ENCODE results near the gene DENND5A. TPM values are rescaled to one million over a fixed set of nuclear protein-coding genes. Genes with fewer than 3 reads are reported as not detected.

The DENND5A gene
- total and polyA plus RNA-seq, 10 donors: 20.8 to 157 (median 110) TPM

GRCh38 chr11:9269492-9270013 is 4.4 kb upstream of the DENND5A start:
- WGBS, 5 donors: 86 to 97% (median 89%) methylated on average over 2 of the region's 2 CpGs
- intact Hi-C loops (cut with DNase I; ENCODE audit: low total_unique reads): no loop called here
- peaks cover 5 to 28% (median 9%) of the 10 kb centered on the region in 6 donors for H3K4me1 ChIP-seq
- H3K9me3 ChIP-seq: no peaks in the 10 kb centered on the region
- no peak overlapping the region for H3K4me3 ChIP-seq
- H3K36me3 ChIP-seq: no peaks in the 10 kb centered on the region
- H3K27ac ChIP-seq: no peak overlapping the region
- H3K27me3 ChIP-seq (replicated peaks in 1 of 7): peaks cover 0 to 9% (median 0%) of the 10 kb centered on the region in 7 donors
- no peak for DNase-seq
- TF ChIP-seq POLR2A (IDR thresholded peaks at IDR 0.05) (no peak), CTCF (IDR thresholded peaks at IDR 0.05 in 8 of 11, conservative IDR thresholded peaks at IDR 0.05 in 3 of 11) (no peak)

- WGBS, 5 donors: 88 to 97% (median 93%) methylated on average over 4 of the region's 4 CpGs
- Histone ChIP-seq H3K27me3 (replicated peaks in 1 of 7) (peaks cover 0 to 9% (median 0%) of the 10 kb centered on the region in 7 donors), H3K27ac (no peak overlapping the region), H3K4me1 (peaks cover 5 to 24% (median 13%) of the 10 kb centered on the region in 6 donors), H3K36me3 (no peaks in the 10 kb centered on the region), H3K9me3 (no peaks in the 10 kb centered on the region), H3K4me3 (no peak overlapping the region)
- no peak for TF ChIP-seq CTCF (IDR thresholded peaks at IDR 0.05 in 8 of 11, conservative IDR thresholded peaks at IDR 0.05 in 3 of 11)
- TF ChIP-seq POLR2AphosphoS5 (IDR thresholded peaks at IDR 0.05): no peak
- no peak for TF ChIP-seq POLR2A (IDR thresholded peaks at IDR 0.05)
- intact Hi-C loops (cut with DNase I; ENCODE audit: low total_unique reads): no loop called here
- DNase-seq: no peak
These were observed 2.5 kb upstream of the DENND5A start for GRCh38 chr11:9267680-9268079.

GRCh38 chr11:9266926-9267325 is 1.8 kb upstream of the DENND5A start:
- 88 to 95% (median 92%) methylated on average over 8 of the region's 8 CpGs for WGBS, 5 donors
- Histone ChIP-seq H3K4me3 (no peak overlapping the region), H3K9me3 (no peaks in the 10 kb centered on the region), H3K27ac (no peak overlapping the region), H3K27me3 (replicated peaks in 1 of 7) (peaks cover 0 to 9% (median 0%) of the 10 kb centered on the region in 7 donors), H3K36me3 (no peaks in the 10 kb centered on the region), H3K4me1 (peaks cover 5 to 32% (median 17%) of the 10 kb centered on the region in 6 donors)
- TF ChIP-seq POLR2A (IDR thresholded peaks at IDR 0.05) (no peak), POLR2AphosphoS5 (IDR thresholded peaks at IDR 0.05) (no peak), CTCF (IDR thresholded peaks at IDR 0.05 in 8 of 11, conservative IDR thresholded peaks at IDR 0.05 in 3 of 11) (no peak)
- intact Hi-C loops (cut with DNase I; ENCODE audit: low total_unique reads): no loop called here
- DNase-seq: peak; percentile 61

- Histone ChIP-seq H3K27me3 (replicated peaks in 1 of 7) (peaks cover 0 to 9% (median 0%) of the 10 kb centered on the region in 7 donors), H3K4me1 (peaks cover 7 to 39% (median 21%) of the 10 kb centered on the region in 6 donors), H3K36me3 (no peaks in the 10 kb centered on the region), H3K4me3 (peak overlapping the region in 2 of 8 donors; percentile 68 to 92), H3K9me3 (no peaks in the 10 kb centered on the region), H3K27ac (peak overlapping the region in 4 of 8 donors; percentile 97 to 100 (median 98))
- DNase-seq: peak; percentile 36
- intact Hi-C loops (cut with DNase I; ENCODE audit: low total_unique reads): no loop called here
- TF ChIP-seq POLR2A (IDR thresholded peaks at IDR 0.05) (no peak), CTCF (IDR thresholded peaks at IDR 0.05 in 8 of 11, conservative IDR thresholded peaks at IDR 0.05 in 3 of 11) (no peak), POLR2AphosphoS5 (IDR thresholded peaks at IDR 0.05) (no peak)
- 87 to 93% (median 90%) methylated on average over 13 of the region's 13 CpGs for WGBS, 5 donors
These were observed 1.1 kb upstream of the DENND5A start for GRCh38 chr11:9266132-9266736.
